Measurements from ENCODE around the gene LY9.

The LY9 gene

DNA sequence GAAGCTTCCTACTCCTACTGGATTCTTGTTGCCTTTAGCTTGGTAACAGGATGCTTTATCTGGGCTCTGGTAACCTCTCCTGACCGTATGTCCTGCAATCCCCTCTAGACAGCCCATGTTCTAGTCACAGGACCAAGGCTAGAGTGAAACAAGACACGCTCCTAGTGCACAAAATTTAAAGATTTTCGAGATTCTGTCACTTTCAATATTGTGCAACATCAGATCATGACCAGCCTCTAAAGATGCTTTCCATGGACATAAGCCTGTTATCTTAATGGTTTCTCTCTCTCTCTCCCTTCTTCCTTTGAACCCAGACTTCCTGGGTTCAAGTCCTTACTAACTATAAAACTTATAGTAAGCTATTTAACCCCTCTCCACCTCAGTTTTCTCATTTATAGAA, 1.6 kb upstream of the LY9 start:
- no peak overlapping the region for H3K4me3 ChIP-seq (ENCODE audit: low read depth, low read length)
- DNase-seq (ENCODE audit: low read depth), result no peak
- no peak for TF ChIP-seq MYC (IDR thresholded peaks at IDR 0.05; ENCODE audit: low read depth, low read length)

DNA sequence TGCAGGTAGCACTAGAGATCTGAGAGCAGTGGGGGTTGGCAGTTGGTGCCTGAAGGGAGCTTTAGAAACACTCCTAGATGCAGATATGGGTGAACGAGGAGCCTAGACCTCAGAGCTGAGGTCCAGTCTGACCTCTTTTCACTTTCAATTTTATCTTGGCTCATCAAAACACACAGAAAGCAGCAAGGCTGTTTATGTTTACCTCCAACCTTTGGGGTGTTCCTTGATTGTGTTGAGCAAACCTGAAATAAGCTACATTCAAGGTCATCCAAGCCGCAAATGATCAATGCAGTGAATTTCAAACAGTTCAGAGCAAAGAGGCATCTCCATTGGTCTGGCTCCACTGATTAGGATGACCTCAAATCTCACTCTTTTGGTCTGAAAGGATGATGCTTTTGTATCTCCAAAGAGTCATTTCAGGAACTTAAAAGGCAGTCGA, 1.3 kb downstream of the LY9 start:
- TF ChIP-seq MYC (IDR thresholded peaks at IDR 0.05; ENCODE audit: low read depth, low read length) (no peak), POLR2A (IDR thresholded peaks at IDR 0.05; ENCODE audit: extremely low read depth, insufficient read length) (no peak)
- TF ChIP-seq, protein P1, sequence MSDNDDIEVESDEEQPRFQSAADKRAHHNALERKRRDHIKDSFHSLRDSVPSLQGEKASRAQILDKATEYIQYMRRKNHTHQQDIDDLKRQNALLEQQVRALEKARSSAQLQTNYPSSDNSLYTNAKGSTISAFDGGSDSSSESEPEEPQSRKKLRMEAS (IDR thresholded peaks at IDR 0.05; ENCODE audit: low read depth, low read length), result no peak
- TF ChIP-seq, protein P2, sequence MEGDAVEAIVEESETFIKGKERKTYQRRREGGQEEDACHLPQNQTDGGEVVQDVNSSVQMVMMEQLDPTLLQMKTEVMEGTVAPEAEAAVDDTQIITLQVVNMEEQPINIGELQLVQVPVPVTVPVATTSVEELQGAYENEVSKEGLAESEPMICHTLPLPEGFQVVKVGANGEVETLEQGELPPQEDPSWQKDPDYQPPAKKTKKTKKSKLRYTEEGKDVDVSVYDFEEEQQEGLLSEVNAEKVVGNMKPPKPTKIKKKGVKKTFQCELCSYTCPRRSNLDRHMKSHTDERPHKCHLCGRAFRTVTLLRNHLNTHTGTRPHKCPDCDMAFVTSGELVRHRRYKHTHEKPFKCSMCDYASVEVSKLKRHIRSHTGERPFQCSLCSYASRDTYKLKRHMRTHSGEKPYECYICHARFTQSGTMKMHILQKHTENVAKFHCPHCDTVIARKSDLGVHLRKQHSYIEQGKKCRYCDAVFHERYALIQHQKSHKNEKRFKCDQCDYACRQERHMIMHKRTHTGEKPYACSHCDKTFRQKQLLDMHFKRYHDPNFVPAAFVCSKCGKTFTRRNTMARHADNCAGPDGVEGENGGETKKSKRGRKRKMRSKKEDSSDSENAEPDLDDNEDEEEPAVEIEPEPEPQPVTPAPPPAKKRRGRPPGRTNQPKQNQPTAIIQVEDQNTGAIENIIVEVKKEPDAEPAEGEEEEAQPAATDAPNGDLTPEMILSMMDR (IDR thresholded peaks at IDR 0.05; ENCODE audit: low read depth, low read length), result no peak
- no peak overlapping the region for H3K4me3 ChIP-seq (ENCODE audit: low read depth, low read length)
- DNase-seq (ENCODE audit: low read depth), result no peak

DNA sequence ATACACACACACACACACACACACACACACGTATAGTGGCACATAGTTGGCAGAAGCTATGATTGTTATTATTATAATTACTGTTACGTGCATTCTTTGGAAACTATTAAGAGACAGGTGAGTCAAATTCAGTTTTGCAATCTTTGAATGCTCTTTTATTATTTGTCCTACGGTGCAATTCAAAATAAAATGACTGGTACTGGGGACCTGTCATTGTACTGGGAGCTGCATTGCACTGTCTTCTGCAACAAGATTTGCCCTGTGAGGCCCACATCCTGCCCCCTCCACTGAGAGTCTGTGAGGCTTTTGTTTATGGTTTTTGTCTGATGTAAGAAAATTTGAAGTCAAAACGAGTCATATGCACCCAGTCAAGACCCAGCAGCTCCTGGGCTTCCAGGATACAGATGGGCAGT, 1.9 kb downstream of the LY9 start:
- no peak for DNase-seq (ENCODE audit: low read depth)
- TF ChIP-seq MYC (IDR thresholded peaks at IDR 0.05; ENCODE audit: low read depth, low read length), result no peak
- TF ChIP-seq, protein P2 (IDR thresholded peaks at IDR 0.05; ENCODE audit: low read depth, low read length), result no peak
- TF ChIP-seq, protein P1 (IDR thresholded peaks at IDR 0.05; ENCODE audit: low read depth, low read length), result no peak
- no peak for TF ChIP-seq POLR2A (IDR thresholded peaks at IDR 0.05; ENCODE audit: extremely low read depth, insufficient read length)
- no peak overlapping the region for H3K4me3 ChIP-seq (ENCODE audit: low read depth, low read length)

DNA sequence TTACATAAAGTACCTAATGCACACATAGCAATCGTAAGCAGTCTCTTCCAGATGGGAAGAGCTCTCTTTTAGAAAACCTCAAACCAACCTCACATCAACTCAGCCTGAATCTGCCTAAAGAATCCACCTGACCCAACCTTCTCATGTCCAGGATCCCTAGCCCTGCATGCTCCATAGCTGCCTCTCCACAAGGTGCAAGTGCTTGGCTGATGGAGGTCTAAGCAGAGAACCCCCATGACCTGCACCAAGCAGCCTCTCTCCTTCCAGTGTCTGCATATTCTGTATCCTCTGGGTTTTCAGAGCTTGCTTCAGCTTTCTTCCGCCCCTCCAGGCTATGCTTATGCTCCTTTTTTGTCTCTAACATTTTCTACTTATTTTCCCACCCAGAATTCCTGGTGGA, 2.5 kb downstream of the LY9 start:
- DNase-seq (ENCODE audit: low read depth), result no peak
- TF ChIP-seq POLR2A (IDR thresholded peaks at IDR 0.05; ENCODE audit: extremely low read depth, insufficient read length) (no peak), MYC (IDR thresholded peaks at IDR 0.05; ENCODE audit: low read depth, low read length) (no peak)
- TF ChIP-seq, protein P1 (IDR thresholded peaks at IDR 0.05; ENCODE audit: low read depth, low read length), result no peak
- TF ChIP-seq, protein P2 (IDR thresholded peaks at IDR 0.05; ENCODE audit: low read depth, low read length), result no peak
- no peak overlapping the region for H3K4me3 ChIP-seq (ENCODE audit: low read depth, low read length)

DNA sequence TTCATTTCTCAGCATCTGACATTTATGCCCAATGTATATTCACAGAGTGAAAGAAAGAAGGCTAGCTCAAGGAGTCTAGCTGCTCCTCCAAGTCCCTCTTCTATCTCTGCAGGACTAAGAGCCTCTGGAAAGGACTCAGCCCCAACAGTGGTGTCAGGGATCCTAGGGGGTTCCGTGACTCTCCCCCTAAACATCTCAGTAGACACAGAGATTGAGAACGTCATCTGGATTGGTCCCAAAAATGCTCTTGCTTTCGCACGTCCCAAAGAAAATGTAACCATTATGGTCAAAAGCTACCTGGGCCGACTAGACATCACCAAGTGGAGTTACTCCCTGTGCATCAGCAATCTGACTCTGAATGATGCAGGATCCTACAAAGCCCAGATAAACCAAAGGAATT, 3.7 kb downstream of the LY9 start:
- TF ChIP-seq MYC (IDR thresholded peaks at IDR 0.05; ENCODE audit: low read depth, low read length) (no peak), POLR2A (IDR thresholded peaks at IDR 0.05; ENCODE audit: extremely low read depth, insufficient read length) (no peak)
- TF ChIP-seq, protein P1 (IDR thresholded peaks at IDR 0.05; ENCODE audit: low read depth, low read length), result no peak
- TF ChIP-seq, protein P2 (IDR thresholded peaks at IDR 0.05; ENCODE audit: low read depth, low read length), result no peak
- no peak for DNase-seq (ENCODE audit: low read depth)
- no peak overlapping the region for H3K4me3 ChIP-seq (ENCODE audit: low read depth, low read length)

DNA sequence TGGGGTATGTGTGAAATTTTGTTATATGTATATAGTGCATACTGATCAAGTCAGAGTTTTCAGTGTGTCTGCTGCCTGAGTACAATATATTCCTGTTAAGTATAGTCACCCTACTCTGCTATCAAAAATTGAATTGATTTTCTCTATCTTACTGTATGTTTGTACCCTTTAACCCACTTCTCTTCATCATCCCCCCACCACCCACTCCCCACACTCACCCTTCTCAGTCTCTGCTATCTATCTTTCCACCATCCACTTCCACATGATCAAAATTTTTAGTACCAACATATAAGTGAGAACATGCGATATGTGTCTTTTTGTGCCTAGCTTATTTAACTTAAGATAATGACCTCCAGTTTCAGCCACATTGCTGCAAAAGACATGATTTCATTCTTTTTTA, 4.2 kb downstream of the LY9 start:
- TF ChIP-seq MYC (IDR thresholded peaks at IDR 0.05; ENCODE audit: low read depth, low read length) (no peak), POLR2A (IDR thresholded peaks at IDR 0.05; ENCODE audit: extremely low read depth, insufficient read length) (no peak)
- TF ChIP-seq, protein P1 (IDR thresholded peaks at IDR 0.05; ENCODE audit: low read depth, low read length), result no peak
- TF ChIP-seq, protein P2 (IDR thresholded peaks at IDR 0.05; ENCODE audit: low read depth, low read length), result no peak
- no peak overlapping the region for H3K4me3 ChIP-seq (ENCODE audit: low read depth, low read length)
- DNase-seq (ENCODE audit: low read depth), result no peak

All from NB4 (cell line).